ENCODE measurements around the gene POLA1. TPM values are rescaled to one million over a fixed set of nuclear protein-coding genes. Genes with fewer than 3 reads are reported as not detected.

Gene POLA1
- total and polyA plus RNA-seq, 2 donors, result 3.5 to 21.1 TPM

DNA sequence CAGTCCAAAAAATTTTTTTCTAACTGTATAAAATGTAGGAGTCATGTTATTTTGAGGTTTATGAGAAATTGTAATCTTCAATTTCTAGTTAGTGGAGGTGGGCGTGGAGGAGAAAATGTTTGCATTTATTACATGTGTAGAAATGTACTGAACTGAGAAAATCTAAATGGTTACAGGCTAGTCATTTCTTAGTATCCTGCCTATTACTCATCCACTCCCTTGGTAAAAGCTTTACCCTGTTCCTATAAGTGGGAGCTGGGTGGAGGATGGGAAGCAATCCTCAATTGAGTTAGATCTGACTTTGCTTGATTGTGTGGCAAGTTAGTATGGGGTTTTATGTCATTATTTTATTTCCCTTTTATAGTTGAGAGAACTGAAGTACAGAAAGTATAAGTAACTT, 73.8 kb downstream of the POLA1 start:
- Histone ChIP-seq H3K9me3 (ENCODE audit: control insufficient read depth in 2 of 2, insufficient read depth in 1 of 2, low read length in 1 of 2) (no peaks in the 10 kb centered on the region), H3K27ac (ENCODE audit: low read depth in 1 of 2, low read length in 1 of 2) (no peak overlapping the region), H3K36me3 (ENCODE audit: control insufficient read depth in 2 of 2, insufficient read depth in 2 of 2, low read length in 1 of 2) (peaks cover 0 to 12% of the 10 kb centered on the region in 2 donors), H3K4me3 (ENCODE audit: low read length in 2 of 2) (no peak overlapping the region), H3K27me3 (ENCODE audit: control insufficient read depth in 2 of 2, insufficient read depth in 1 of 2, low read length in 1 of 2) (no peaks in the 10 kb centered on the region), H3K4me1 (ENCODE audit: control insufficient read depth in 2 of 2, insufficient read depth in 2 of 2, low read length in 2 of 2) (no peaks in the 10 kb centered on the region)
- DNase-seq (ENCODE audit: low read depth in 6 of 9, low spot score in 9 of 9), result no peak
- 95% methylated on average over 1 of the region's 1 CpG for WGBS

DNA sequence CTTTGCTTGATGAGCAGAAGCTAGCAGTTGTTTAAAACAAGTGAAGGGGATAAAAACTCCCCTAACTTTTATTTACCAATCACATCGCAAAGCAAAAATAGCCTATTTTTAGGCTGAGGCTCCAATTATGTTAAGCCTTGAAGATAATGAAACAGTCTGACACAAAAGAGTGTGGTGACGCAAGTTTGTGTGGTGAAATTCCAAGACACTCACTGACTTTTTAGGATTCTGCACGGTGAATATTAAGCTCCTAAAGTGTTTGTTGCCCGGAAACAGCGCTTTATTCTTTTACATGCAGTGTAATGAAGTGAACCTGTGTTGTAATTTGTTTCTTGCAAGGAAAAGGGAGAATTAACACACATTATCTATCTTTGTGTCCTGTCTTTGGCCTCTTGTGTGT, 74.8 kb downstream of the POLA1 start:
- Histone ChIP-seq H3K4me3 (ENCODE audit: low read length in 2 of 2) (no peak overlapping the region), H3K27me3 (ENCODE audit: control insufficient read depth in 2 of 2, insufficient read depth in 1 of 2, low read length in 1 of 2) (no peaks in the 10 kb centered on the region), H3K27ac (ENCODE audit: low read depth in 1 of 2, low read length in 1 of 2) (no peak overlapping the region), H3K4me1 (ENCODE audit: control insufficient read depth in 2 of 2, insufficient read depth in 2 of 2, low read length in 2 of 2) (no peaks in the 10 kb centered on the region), H3K36me3 (ENCODE audit: control insufficient read depth in 2 of 2, insufficient read depth in 2 of 2, low read length in 1 of 2) (peaks cover 0 to 13% of the 10 kb centered on the region in 2 donors), H3K9me3 (ENCODE audit: control insufficient read depth in 2 of 2, insufficient read depth in 1 of 2, low read length in 1 of 2) (no peaks in the 10 kb centered on the region)
- DNase-seq (ENCODE audit: low read depth in 6 of 9, low spot score in 9 of 9), result no peak
- WGBS, result 99% methylated on average over 5 of the region's 5 CpGs

DNA sequence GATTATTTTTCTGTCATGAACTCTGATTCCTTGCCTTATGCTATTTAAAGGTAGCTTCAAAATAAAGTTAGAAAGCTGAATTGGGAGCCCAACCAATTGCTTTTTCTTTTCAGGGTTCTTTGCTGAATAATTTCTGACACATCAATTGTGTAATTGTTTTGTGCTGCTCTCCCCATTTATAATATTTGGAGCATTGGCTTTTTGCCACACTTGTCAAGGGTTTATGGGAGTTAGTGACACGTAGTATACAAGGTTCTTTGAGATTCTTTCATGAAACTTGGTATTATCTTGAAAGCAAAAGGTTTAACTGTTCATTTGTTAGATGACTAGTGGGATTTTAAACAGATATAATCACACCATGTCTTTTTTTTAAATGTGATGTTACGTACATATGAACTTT, 80.9 kb downstream of the POLA1 start:
- no peak overlapping the region for H3K4me3 ChIP-seq (ENCODE audit: low read length in 2 of 2)
- H3K9me3 ChIP-seq (ENCODE audit: control insufficient read depth in 2 of 2, insufficient read depth in 1 of 2, low read length in 1 of 2), result no peaks in the 10 kb centered on the region
- no peak overlapping the region for H3K27ac ChIP-seq (ENCODE audit: low read depth in 1 of 2, low read length in 1 of 2)
- no peaks in the 10 kb centered on the region for H3K4me1 ChIP-seq (ENCODE audit: control insufficient read depth in 2 of 2, insufficient read depth in 2 of 2, low read length in 2 of 2)
- 95% methylated on average over 2 of the region's 2 CpGs for WGBS
- no peak for DNase-seq (ENCODE audit: low read depth in 6 of 9, low spot score in 9 of 9)
- H3K36me3 ChIP-seq (ENCODE audit: control insufficient read depth in 2 of 2, insufficient read depth in 2 of 2, low read length in 1 of 2), result peaks cover 0 to 4% of the 10 kb centered on the region in 2 donors
- no peaks in the 10 kb centered on the region for H3K27me3 ChIP-seq (ENCODE audit: control insufficient read depth in 2 of 2, insufficient read depth in 1 of 2, low read length in 1 of 2)

DNA sequence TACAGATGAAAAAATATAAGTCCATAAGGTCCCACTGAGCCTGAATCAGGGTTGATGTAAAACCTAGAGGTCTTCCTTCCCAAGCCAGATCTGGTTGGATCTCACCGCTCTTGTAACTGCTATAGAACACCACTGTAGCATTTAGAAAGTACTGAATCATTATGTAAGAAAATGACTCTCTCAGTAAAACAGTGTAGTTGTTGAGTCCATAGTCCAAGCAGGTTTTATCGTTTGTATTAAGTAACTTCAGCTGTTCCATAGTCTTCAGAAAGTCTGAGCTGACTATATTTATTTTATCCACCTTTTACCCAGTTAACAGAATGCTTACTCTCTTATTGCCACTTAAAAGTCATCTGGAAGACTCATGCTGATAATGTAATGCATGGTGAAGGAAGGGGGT, 82.2 kb downstream of the POLA1 start:
- H3K4me3 ChIP-seq (ENCODE audit: low read length in 2 of 2), result no peak overlapping the region
- no peaks in the 10 kb centered on the region for H3K27me3 ChIP-seq (ENCODE audit: control insufficient read depth in 2 of 2, insufficient read depth in 1 of 2, low read length in 1 of 2)
- H3K4me1 ChIP-seq (ENCODE audit: control insufficient read depth in 2 of 2, insufficient read depth in 2 of 2, low read length in 2 of 2), result no peaks in the 10 kb centered on the region
- no peak overlapping the region for H3K27ac ChIP-seq (ENCODE audit: low read depth in 1 of 2, low read length in 1 of 2)
- no peak for DNase-seq (ENCODE audit: low read depth in 6 of 9, low spot score in 9 of 9)
- no peaks in the 10 kb centered on the region for H3K9me3 ChIP-seq (ENCODE audit: control insufficient read depth in 2 of 2, insufficient read depth in 1 of 2, low read length in 1 of 2)
- H3K36me3 ChIP-seq (ENCODE audit: control insufficient read depth in 2 of 2, insufficient read depth in 2 of 2, low read length in 1 of 2), result peaks cover 0 to 4% of the 10 kb centered on the region in 2 donors
- 98% methylated on average over 2 of the region's 2 CpGs for WGBS

DNA sequence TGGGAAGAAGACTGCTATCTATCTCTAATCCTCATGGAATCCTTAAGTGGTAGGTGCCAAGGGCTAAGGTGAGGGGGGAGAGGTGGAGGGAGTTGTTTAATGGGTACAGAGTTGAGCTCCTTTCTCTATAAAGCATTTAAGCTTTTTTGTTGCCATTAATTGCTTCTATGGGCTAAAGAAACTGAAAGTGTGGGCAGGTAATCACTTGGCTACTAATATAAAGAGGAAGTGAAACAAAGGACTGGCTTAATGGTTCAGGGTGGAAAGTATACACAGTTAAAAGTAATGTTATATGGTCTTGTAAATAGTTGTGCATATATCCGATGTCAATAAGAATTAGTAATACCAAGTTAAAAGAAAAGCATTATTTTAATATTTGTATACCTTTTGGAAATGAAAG, 83.9 kb downstream of the POLA1 start:
- Histone ChIP-seq H3K27ac (ENCODE audit: low read depth in 1 of 2, low read length in 1 of 2) (no peak overlapping the region), H3K4me1 (ENCODE audit: control insufficient read depth in 2 of 2, insufficient read depth in 2 of 2, low read length in 2 of 2) (no peaks in the 10 kb centered on the region), H3K27me3 (ENCODE audit: control insufficient read depth in 2 of 2, insufficient read depth in 1 of 2, low read length in 1 of 2) (no peaks in the 10 kb centered on the region), H3K4me3 (ENCODE audit: low read length in 2 of 2) (no peak overlapping the region), H3K36me3 (ENCODE audit: control insufficient read depth in 2 of 2, insufficient read depth in 2 of 2, low read length in 1 of 2) (peaks cover 0 to under 1% of the 10 kb centered on the region in 2 donors), H3K9me3 (ENCODE audit: control insufficient read depth in 2 of 2, insufficient read depth in 1 of 2, low read length in 1 of 2) (no peaks in the 10 kb centered on the region)
- no peak for DNase-seq (ENCODE audit: low read depth in 6 of 9, low spot score in 9 of 9)
- WGBS, result 86% methylated on average over 1 of the region's 1 CpG

DNA sequence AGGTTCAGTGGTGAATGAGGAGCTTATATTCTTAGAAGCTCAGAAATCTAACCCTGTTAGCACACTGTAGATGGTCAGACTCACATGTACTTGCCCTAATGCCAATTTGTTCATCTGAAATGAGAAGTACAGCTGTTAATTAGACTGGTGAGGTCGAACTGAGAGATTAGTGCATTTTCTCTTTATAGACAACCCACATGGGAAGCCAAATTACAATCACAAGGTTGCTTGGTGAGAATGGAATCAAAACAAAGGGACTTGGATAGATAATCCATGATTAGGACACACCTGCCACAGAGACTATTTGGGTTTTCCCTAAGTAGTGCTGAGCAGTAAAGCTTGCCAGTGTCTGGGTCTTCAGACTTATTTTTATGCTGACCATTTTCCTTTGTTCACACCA, 88.3 kb downstream of the POLA1 start:
- Histone ChIP-seq H3K4me1 (ENCODE audit: control insufficient read depth in 2 of 2, insufficient read depth in 2 of 2, low read length in 2 of 2) (no peaks in the 10 kb centered on the region), H3K4me3 (ENCODE audit: low read length in 2 of 2) (no peak overlapping the region), H3K27ac (ENCODE audit: low read depth in 1 of 2, low read length in 1 of 2) (no peak overlapping the region), H3K36me3 (ENCODE audit: control insufficient read depth in 2 of 2, insufficient read depth in 2 of 2, low read length in 1 of 2) (no peaks in the 10 kb centered on the region), H3K27me3 (ENCODE audit: control insufficient read depth in 2 of 2, insufficient read depth in 1 of 2, low read length in 1 of 2) (no peaks in the 10 kb centered on the region), H3K9me3 (ENCODE audit: control insufficient read depth in 2 of 2, insufficient read depth in 1 of 2, low read length in 1 of 2) (no peaks in the 10 kb centered on the region)
- no peak for DNase-seq (ENCODE audit: low read depth in 6 of 9, low spot score in 9 of 9)
- 98% methylated on average over 1 of the region's 1 CpG for WGBS

DNA sequence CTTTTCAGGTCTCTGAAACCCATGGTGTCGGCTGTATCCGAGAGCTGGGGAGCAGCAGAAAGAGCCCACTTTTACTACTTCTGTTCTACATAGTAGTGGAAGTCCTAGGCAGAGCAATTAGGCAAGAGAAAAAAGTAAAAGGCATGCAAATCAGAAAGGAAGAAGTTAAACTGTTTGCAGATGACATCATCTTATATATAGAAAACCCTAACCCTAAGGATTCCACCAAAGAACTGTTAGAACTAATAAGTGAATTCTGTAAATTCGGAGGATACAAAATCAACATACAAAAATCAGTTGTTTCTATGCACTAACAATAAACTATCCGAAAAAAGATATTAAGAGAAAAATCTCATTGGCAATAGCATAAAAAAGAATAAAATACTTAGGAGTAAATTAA, 95.3 kb downstream of the POLA1 start:
- no peaks in the 10 kb centered on the region for H3K9me3 ChIP-seq (ENCODE audit: control insufficient read depth in 2 of 2, insufficient read depth in 1 of 2, low read length in 1 of 2)
- H3K27ac ChIP-seq (ENCODE audit: low read depth in 1 of 2, low read length in 1 of 2), result no peak overlapping the region
- H3K36me3 ChIP-seq (ENCODE audit: control insufficient read depth in 2 of 2, insufficient read depth in 2 of 2, low read length in 1 of 2), result no peaks in the 10 kb centered on the region
- H3K4me1 ChIP-seq (ENCODE audit: control insufficient read depth in 2 of 2, insufficient read depth in 2 of 2, low read length in 2 of 2), result no peaks in the 10 kb centered on the region
- H3K4me3 ChIP-seq (ENCODE audit: low read length in 2 of 2), result no peak overlapping the region
- H3K27me3 ChIP-seq (ENCODE audit: control insufficient read depth in 2 of 2, insufficient read depth in 1 of 2, low read length in 1 of 2), result no peaks in the 10 kb centered on the region
- no peak for DNase-seq (ENCODE audit: low read depth in 6 of 9, low spot score in 9 of 9)
- WGBS, result 97% methylated on average over 4 of the region's 4 CpGs

DNA sequence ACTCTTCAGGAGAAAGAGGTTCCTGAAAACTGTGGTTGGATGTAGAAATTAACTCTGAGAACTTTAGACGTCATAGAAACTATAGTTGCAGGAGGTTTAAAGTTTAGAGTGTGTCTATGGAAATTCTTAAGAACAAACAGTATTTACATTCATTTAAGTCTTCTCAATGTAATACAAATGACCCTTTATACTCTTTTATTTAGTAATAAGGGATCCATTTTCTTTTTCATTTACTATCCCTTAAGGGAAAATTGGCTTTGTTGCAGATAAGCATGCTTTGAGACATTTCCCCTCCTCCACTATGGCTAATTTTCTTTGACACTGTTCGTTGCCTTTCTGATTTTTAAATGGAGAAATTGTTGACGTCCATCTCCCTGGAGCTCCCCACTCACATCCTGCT, 96.4 kb downstream of the POLA1 start:
- no peaks in the 10 kb centered on the region for H3K9me3 ChIP-seq (ENCODE audit: control insufficient read depth in 2 of 2, insufficient read depth in 1 of 2, low read length in 1 of 2)
- H3K4me3 ChIP-seq (ENCODE audit: low read length in 2 of 2), result no peak overlapping the region
- no peak for DNase-seq (ENCODE audit: low read depth in 6 of 9, low spot score in 9 of 9)
- no peaks in the 10 kb centered on the region for H3K36me3 ChIP-seq (ENCODE audit: control insufficient read depth in 2 of 2, insufficient read depth in 2 of 2, low read length in 1 of 2)
- no peaks in the 10 kb centered on the region for H3K27me3 ChIP-seq (ENCODE audit: control insufficient read depth in 2 of 2, insufficient read depth in 1 of 2, low read length in 1 of 2)
- no peaks in the 10 kb centered on the region for H3K4me1 ChIP-seq (ENCODE audit: control insufficient read depth in 2 of 2, insufficient read depth in 2 of 2, low read length in 2 of 2)
- WGBS, result 99% methylated on average over 3 of the region's 3 CpGs
- no peak overlapping the region for H3K27ac ChIP-seq (ENCODE audit: low read depth in 1 of 2, low read length in 1 of 2)

DNA sequence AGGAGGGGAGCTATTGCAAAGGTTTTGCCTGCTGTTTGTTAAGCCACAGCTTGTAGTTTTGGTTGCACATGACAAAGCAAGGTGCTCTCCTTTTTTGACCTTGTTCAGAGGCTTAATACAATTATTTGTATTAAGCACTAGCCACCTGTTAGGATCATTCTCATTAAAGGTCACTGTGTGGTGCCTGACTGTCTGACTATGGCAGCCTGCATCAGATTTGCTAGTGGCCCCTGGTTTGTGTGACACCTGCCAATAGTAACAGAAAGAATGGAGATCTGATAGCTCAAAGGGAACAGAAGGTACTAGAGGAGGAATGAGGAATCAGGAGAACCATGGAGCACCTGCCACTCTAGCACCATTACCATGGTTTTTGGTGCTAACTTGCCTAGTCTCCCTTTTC, 102.5 kb downstream of the POLA1 start:
- no peak for DNase-seq (ENCODE audit: low read depth in 6 of 9, low spot score in 9 of 9)
- no peaks in the 10 kb centered on the region for H3K4me1 ChIP-seq (ENCODE audit: control insufficient read depth in 2 of 2, insufficient read depth in 2 of 2, low read length in 2 of 2)
- no peaks in the 10 kb centered on the region for H3K9me3 ChIP-seq (ENCODE audit: control insufficient read depth in 2 of 2, insufficient read depth in 1 of 2, low read length in 1 of 2)
- no peak overlapping the region for H3K4me3 ChIP-seq (ENCODE audit: low read length in 2 of 2)
- H3K27me3 ChIP-seq (ENCODE audit: control insufficient read depth in 2 of 2, insufficient read depth in 1 of 2, low read length in 1 of 2), result no peaks in the 10 kb centered on the region
- H3K36me3 ChIP-seq (ENCODE audit: control insufficient read depth in 2 of 2, insufficient read depth in 2 of 2, low read length in 1 of 2), result no peaks in the 10 kb centered on the region
- H3K27ac ChIP-seq (ENCODE audit: low read depth in 1 of 2, low read length in 1 of 2), result no peak overlapping the region

DNA sequence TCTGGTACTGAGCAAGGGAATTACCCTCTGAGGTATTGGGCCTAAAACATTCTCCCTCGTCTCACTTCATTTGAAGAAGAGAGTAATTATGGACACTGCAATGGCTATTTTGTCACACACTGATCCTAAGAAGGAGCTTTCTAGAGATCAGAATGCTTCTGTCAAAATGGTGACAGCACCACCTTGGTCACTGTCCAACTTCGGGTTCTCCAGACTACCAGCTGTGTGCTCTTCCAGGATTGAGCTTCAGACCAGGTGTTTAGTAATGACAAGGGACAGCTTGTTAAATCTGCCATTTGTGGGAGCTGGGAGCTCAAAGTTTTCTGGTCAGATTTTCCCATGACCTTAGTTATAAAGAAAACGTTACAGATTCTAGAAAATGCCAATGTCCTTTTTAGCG, 105.4 kb downstream of the POLA1 start:
- WGBS, result 95% methylated on average over 4 of the region's 4 CpGs
- Histone ChIP-seq H3K27me3 (ENCODE audit: control insufficient read depth in 2 of 2, insufficient read depth in 1 of 2, low read length in 1 of 2) (no peaks in the 10 kb centered on the region), H3K27ac (ENCODE audit: low read depth in 1 of 2, low read length in 1 of 2) (no peak overlapping the region), H3K36me3 (ENCODE audit: control insufficient read depth in 2 of 2, insufficient read depth in 2 of 2, low read length in 1 of 2) (no peaks in the 10 kb centered on the region), H3K9me3 (ENCODE audit: control insufficient read depth in 2 of 2, insufficient read depth in 1 of 2, low read length in 1 of 2) (no peaks in the 10 kb centered on the region), H3K4me3 (ENCODE audit: low read length in 2 of 2) (no peak overlapping the region), H3K4me1 (ENCODE audit: control insufficient read depth in 2 of 2, insufficient read depth in 2 of 2, low read length in 2 of 2) (no peaks in the 10 kb centered on the region)
- DNase-seq (ENCODE audit: low read depth in 6 of 9, low spot score in 9 of 9), result no peak
